Stimulated activated CD4-positive, alpha-beta T cell treated with anti-CD3 and anti-CD28 coated beads, Interleukin-4, amount 100 ng/mL, for 24 hours (primary cell): ENCODE results near the gene CPNE6.
"Not testable (repeated sequence)": the region's sequence is repeated elsewhere in the genome, so short reads cannot be mapped to it uniquely, and the experiment has no call there.

Experiments used
- DNase-seq: peaks from one replicate; pipeline ENCODE4 v3.0.0-alpha.2; 2020

The CPNE6 gene

DNA sequence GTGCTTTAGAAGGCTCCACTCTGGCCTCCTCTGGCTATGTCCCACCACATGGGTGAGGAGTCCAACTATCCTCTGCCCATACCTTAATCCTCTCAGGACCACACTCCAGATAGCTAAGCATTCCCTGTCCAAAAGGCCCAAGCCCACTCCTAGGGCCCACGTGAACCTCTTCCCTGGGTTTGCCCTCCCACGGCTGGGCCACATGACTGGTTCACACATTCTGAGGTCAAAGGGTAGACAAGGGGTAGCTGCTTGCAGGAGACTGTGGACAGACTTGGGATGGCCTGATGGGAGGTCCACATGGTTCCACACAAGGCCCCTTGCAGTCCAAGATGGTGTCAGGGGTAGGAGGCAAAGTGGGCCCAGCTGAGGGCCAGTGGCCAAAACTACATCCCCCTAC lies 16.7 kb downstream of the CPNE6 start:
- no peak for DNase-seq

DNA sequence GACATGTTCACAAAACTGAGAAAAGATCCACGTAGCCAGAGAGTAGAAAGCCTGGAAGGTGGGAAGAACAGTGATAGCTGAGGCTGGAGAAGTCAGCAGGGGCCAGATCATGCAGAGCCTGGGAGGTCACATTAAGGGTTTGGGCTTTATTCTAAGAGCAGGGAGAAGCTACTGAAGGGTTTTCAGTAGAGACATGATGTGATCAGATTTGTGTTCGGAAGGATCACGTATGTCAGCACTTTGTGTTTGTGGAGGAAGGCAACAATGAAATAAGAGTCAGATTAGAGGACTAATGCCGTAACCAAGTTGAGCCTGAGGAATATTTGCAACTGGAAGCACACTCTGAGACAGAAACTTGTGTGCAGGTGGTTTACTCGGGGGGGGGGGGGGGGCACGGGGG lies 18.5 kb downstream of the CPNE6 start:
- DNase-seq, result no peak

DNA sequence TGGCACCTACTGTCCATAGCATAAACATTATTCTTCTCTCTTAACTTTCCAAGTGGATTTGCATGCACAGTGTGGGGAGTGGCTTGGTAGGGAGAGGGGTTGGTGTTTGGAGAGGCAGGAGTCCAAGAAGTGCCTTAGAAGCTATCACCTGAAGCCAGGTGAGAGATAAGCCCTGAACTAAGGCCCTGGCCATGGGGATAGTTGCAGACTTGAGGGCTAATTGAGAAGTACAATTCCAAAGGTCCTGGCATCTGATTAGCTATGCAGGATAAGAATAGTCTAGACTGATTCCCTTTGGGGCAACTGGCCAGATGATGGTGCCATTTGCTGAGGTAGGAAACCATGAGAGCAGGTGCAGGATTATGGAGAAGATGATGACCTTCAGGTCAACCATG lies 20.7 kb downstream of the CPNE6 start:
- DNase-seq, result no peak

DNA sequence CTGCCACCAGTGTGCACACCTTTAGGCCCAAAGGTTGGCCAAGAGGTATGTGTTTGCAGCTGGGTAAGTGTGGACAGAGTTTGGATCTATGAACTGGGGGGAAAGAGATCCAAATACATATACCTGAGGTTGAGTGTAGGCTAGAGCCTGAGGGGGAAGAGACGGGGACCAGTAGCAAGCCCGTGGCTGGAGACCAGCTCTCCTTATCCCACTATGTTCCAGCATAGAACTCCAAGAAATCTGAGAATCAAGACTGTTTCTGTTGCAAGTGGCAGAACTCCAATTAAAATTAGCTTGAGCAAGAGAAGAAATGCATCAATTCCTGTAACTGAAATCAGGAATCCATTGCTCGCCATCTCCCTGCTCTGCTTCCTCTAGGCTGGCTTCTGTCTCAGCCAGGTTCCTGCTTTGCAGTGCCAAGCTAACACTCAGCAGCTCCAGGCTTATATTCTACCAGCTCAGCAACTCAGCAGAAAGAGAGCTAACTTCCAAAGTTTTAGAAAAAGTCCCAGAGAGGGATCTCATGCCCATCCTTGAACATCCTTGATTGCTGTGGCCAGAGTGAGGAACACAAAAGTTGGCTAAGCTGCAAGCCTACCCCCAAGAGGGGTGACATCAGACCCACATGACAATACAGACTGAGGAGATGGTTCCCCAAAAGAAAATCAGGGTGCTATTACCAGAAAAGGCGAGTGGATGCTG lies 21.3 kb downstream of the CPNE6 start:
- DNase-seq, result no peak

DNA sequence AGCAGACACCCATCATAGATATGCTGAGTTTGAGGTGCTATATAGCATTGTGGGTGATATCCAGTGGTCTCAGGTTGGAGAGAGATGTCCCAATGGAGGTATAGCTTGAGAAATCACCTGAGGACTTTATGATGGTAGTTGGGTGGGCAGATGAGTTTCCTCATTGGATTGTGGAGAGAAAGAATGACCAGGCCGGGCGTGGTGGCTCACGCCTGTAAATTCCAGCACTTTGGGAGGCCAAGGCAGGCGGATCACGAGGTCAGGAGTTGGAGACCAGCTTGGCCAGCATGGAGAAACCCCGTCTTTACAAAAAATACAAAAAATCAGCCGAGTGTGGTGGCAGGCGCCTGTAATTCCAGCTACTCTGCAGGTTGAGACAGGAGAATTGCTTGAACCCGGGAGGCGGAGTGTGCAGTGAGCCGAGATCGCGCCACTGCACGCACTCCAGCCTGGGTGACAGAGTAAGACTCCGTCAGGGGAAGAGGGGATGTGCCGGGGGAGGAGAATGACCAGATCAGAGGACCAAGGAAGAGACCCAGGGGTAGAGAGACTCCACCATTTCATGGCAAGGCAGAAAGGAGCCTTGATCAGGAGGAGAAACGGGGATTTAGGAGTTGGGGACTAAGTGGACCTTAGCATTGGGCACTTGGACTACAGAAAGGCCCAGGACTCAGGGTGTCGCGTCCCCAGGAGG lies 22.0 kb downstream of the CPNE6 start:
- DNase-seq, result no peak

DNA sequence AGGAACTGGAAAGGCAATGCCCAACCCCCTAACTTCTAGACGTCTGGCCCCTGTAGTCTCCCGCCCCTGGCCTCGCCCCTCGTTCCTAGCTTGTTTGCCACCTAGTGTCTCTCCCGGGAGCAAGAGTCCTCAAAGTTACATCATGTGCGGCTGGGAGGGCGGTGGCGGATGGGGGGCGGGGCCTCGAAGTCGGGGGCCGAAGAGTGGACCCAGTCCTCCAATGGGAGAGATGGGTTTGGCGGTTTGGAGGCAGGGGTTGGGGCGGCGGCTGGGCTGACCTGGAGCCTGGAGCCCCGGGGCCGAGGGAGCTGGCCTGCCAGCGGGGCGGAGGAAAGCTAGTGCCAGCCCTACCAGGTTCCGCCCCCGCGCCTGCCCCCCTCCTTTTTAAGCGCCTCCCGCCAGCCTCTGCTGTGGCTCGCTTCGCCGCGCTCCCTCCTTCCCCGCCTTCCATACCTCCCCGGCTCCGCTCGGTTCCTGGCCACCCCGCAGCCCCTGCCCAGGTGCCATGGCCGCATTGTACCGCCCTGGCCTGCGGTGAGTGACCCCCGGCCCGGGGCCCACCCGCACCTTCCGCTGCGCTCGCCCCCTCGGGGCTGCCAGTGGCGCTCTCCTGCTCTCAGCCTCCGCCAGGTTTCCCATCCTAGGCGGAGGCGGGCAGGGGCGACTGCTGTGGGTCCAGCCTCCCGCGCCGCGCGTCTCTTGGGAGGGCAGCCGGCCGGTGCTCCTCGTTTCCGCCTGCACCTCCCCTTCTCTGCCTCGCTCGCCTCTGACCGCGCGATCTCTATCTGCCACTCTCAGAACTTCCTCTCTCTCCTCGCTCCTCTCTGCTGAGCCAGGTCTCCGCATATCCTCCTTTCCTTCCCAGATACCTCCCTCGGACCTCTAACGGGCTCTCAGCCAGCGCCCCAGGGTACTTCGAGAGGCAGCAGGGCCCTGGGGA lies 22.8 kb downstream of the CPNE6 start, which contains the start of gene PCK2:
Gene PCK2 (plus strand): TSS at position 411 of the 940 bp plus-strand sequence. CDS start 95 bp downstream, at position 506.
- DNase-seq, result peak; percentile 89

DNA sequence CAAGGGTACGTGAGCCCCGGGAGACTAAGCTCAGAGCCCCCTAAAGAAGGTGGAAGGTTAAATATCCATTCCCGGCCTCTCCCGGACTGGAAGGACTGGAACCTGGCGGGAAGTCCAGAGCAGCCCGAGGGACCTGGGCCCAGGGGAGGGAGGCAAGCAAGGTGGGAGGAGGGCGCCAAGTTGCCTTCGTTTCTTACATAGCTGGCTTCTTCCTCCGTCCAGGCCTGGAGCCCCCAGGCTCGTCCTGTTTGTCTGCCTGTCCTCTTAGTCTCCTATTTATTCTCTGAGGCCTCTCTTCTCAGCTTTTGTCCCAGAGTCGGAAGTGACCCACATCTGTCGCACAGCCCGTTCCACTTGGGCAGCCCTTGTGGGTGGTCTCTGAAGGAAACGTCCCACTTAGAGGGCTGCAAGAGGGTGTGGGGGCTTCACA lies 23.5 kb downstream of the CPNE6 start:
- DNase-seq, result peak; percentile 20

DNA sequence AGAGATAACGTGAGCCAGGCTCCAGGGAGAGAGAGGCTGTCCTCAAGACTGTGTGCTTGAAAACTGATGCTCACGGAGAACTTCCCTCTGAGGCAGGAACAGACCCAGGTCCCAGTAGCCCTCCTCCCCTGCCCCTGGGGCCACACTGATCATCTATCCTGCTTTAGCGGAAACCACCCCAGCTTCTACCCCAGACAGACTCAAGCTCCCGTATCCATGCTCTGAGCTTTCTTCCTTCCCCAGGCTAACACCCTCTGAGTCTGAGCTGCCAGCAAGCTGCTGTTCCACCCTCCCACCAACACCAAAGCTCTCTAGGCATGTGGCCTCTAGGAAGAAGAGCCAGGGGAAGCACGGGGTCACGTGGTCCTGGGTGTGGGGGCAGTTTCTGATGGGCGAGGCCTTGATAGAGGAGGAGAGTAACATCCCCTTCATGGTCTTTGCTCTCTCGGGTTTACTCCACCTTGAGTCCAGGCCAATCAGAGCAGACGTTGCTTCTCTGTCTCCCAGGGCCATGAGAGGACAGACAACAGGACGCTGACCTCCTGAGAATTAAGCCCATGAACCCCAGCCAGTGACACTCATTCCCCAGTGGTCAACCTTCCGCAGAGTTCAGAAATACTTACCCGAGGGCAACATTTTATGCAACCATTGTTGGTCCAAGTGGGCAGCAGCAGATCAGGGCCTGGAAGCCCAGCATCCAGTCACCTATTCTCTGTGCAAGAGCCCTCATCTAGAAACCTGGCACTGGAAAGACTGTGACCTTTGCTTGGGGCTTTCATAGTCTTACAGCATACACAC lies 24.1 kb downstream of the CPNE6 start:
- peak; percentile 72 for DNase-seq

DNA sequence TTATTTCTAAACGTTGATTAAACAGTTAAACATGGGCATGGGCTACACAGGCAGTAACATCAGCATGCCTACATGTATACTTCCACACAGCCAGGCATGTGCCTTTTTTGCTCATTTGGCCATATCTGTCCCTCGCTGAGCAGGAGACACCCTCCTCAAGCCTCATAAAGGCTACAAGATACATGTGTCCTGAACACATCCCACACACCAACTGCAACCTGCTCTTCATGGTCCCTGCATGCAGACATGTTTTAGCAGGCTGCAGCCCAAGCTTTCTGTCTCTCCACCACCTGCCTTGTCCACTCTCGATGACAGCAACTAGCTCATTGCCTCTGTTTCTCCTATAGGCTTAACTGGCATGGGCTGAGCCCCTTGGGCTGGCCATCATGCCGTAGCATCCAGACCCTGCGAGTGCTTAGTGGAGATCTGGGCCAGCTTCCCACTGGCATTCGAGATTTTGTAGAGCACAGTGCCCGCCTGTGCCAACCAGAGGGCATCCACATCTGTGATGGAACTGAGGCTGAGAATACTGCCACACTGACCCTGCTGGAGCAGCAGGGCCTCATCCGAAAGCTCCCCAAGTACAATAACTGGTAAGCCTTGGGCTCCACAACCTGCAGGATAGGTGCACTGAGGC lies 25.3 kb downstream of the CPNE6 start:
- DNase-seq, result no peak

DNA sequence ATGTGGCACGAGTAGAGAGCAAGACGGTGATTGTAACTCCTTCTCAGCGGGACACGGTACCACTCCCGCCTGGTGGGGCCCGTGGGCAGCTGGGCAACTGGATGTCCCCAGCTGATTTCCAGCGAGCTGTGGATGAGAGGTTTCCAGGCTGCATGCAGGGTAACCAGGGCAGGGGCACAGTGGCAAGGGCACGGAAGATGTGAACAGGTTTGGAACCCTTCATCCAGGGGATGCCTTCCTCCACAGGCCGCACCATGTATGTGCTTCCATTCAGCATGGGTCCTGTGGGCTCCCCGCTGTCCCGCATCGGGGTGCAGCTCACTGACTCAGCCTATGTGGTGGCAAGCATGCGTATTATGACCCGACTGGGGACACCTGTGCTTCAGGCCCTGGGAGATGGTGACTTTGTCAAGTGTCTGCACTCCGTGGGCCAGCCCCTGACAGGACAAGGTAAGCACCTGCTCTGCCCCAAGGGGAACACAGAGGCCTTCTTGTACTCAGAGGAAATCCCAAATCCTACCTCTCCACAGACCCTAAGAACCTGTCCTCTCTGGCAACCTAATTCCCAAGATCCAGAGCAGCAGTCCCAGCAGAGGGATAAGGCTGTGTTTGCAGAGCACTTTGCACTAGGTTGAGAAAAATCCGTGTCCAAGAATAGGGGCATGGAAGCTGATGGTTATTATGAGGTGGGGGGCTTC lies 27.0 kb downstream of the CPNE6 start:
- no peak for DNase-seq

DNA sequence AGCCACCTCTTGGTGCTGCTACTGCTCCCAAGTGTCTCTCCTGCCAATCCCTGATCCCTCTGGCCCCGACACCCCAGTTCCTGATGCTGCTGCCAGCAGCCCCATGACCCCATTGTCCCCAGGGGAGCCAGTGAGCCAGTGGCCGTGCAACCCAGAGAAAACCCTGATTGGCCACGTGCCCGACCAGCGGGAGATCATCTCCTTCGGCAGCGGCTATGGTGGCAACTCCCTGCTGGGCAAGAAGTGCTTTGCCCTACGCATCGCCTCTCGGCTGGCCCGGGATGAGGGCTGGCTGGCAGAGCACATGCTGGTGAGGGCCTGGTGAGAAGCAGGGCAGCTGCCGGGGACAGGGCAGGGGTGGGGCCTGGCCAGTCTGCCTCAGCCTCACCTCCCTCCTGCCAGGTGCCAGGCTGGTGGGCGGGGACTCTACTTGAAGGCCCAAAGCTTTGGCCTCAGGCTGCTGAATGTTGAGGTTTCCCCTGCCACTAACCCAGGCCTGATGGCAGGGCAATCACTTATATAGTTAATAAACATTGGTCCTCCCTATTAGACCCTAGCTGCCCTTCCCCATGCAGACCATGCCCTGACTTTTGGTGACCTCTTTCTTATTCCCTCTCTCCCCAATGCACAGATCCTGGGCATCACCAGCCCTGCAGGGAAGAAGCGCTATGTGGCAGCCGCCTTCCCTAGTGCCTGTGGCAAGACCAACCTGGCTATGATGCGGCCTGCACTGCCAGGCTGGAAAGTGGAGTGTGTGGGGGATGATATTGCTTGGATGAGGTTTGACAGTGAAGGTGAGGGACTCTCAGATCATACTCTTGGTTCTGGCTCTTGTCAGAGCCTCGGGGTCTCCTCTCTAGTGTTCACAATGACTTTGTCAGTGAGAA lies 27.8 kb downstream of the CPNE6 start:
- no peak for DNase-seq

DNA sequence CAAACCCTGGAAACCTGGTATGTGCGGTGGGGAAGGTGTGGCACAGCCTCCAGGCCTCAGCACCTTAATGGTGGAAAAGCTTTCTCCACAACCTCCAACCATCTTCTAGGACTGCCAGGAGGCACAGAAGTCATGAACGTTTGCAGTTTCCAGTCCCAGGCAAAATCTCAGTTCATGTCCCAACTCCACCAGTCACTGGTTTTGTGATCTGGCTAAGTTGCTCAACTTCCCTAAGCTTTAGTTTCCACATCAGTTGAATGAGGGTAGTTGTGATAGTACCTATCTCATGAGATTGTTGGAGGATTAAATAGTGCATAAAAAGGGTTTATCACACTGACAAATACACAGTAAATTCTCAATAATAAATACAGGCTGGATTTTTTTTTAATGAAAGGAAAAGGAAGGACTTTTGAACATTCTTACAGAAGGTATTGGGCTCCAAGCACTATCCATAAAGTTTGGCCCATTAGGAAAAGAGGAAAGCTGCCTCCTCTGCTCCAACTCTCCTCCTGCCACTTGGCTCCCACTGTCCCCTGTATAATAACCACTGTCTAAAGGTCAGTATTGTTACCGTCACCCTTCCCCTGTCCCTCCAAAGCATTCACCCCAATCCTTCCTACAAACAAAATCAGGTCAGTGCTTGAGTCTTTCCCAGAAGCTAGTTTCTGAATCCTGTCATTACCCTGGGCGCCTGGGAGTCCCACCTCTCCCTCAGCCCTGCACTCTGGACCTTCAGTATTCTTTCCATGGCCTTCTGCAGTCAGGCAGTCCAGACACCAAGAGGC lies 29.0 kb downstream of the CPNE6 start:
- no peak for DNase-seq

DNA sequence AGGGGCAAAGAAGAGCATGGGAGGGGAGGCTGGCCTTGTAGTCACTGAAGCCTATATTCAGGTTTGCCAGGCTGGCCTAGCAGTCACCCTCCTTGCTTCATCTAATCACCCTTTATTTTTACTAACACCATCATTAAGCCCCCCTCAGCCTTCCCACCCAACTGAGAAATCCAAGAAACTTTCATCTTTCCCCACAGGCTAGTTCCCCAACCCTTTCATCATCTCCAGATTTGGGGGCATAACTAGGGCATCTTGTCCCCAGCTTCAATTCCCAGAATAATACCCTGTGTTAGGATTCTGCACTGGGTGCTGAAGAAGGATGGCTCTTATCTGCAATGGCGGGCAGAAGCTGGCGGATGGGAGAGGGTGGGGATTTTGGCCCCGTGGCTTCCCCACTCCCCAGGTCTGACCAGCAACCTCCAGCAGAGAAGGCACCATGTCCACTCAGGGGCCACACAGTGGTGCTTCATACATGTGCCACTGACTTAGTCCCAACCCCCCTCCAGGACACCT lies 29.7 kb downstream of the CPNE6 start:
- no peak for DNase-seq

DNA sequence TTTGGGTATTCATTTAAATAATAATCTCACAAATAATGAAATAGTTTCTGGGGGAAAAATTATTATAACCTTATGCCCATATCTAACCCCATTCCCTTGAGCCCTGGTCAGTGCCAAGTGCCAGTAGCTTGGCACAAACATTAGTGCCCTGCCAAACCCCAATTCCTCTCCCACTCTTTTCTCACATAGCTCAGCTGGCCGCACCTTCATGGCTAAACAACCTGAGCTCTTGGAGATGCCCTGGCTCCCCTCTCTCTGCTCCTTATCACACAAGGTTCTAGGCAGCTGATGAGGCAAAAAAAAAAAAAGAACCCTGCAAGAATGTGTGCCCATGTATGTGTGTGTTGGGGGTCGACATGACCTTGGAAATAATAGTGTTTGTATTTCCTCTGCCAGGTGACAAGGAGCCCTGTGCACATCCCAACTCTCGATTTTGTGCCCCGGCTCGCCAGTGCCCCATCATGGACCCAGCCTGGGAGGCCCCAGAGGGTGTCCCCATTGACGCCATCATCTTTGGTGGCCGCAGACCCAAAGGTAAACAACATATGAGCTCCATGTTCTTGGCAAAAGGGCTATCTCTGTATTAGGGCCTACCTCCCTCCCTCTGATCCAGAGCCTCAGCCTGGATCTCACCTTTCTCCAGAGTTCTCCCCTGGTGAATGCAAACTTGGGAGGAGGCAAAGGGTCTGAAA lies 31.1 kb downstream of the CPNE6 start:
- no peak for DNase-seq

DNA sequence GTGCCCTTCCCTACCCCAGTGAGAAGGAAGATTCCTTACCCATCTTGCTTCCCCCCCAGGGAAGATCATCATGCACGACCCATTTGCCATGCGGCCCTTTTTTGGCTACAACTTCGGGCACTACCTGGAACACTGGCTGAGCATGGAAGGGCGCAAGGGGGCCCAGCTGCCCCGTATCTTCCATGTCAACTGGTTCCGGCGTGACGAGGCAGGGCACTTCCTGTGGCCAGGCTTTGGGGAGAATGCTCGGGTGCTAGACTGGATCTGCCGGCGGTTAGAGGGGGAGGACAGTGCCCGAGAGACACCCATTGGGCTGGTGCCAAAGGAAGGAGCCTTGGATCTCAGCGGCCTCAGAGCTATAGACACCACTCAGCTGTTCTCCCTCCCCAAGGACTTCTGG lies 32.1 kb downstream of the CPNE6 start:
- DNase-seq, result no peak

DNA sequence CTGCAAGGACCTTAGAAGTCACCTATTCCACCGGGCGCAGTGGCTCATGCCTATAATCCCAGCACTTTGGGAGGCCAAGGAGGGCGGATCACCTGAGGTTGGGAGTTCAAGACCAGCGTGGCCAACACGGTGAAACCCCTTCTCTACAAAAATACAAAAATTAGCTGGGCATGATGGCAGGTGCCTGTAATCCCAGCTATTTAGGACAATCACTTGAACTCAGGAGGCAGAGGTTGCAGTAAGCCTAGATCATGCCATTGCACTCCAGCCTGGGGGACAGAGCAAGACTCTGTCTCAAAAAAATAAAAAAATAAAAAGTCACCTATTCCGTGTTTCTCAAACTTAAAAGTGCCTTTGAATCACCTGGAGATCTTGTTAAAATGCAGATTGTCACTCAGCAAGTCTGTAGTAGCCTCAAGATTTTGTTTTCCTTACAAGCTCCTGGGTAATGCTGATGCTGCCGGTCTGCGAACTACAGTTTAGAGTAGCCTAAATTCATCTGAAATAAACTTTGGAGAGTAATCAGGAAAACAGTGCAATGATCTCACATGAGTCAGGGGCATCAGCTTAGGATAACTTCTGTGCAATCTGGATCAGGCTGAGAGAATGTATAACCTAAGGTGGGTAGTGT lies 34.4 kb downstream of the CPNE6 start:
- DNase-seq, result not testable (repeated sequence)

DNA sequence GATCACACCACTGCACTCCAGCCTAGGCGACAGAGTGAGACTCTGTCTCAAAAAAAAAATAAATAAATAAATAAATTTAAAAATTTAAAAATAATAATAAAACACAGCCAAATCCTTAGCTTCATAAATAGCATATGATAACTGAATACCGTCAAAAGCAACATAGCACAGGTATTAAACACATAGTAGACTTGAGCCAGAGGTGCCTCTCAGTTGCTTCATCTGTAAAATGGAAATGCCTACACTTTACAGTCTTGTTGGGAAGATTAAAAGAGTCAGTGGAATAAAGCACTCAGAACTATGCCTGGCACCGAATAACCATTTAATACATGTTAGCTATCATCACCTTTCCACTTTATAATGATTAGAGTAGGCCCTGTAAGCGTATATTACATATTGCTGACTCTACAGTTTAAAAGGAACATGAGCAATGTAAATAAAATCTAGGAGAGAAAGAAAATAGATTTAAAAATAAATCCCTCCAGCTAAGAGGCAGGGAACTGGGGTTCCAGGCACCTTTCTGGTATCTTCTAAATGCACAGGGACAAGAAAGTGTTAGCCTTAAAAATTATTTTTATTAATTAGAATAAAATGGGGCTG lies 35.4 kb downstream of the CPNE6 start:
- DNase-seq, result no peak
